Parathyroid adenoma (tissue), 2 donors: ENCODE measurements around the gene WDR33.
"Not testable (repeated sequence)": the region's sequence is repeated elsewhere in the genome, so short reads cannot be mapped to it uniquely, and the experiment has no call there.

Source experiments
- H2AFZ ChIP-seq: fragments of 300-600 bp; sonication (generic); one replicate; pipeline ENCODE4 v1.7.0; 2017; ENCODE audit warnings: antibody characterized with exemption, mild to moderate bottlenecking
- H3K27ac ChIP-seq: fragments of 300-600 bp; sonication (generic); one replicate; pipeline ENCODE4 v1.7.0; 2017
- H3K27me3 ChIP-seq: fragments of 300-600 bp; sonication (generic); one replicate; pipeline ENCODE4 v1.7.0; 2017; ENCODE audit warnings: low read length; ENCODE audit not compliant: control insufficient read depth, insufficient read depth
- H3K36me3 ChIP-seq: fragments of 300-600 bp; sonication (generic); one replicate; pipeline ENCODE4 v1.7.0; 2017; ENCODE audit warnings: low read length; ENCODE audit not compliant: control insufficient read depth, insufficient read depth
- H3K4me1 ChIP-seq: fragments of 300-600 bp; sonication (generic); one replicate; pipeline ENCODE4 v1.7.0; 2017; ENCODE audit warnings: control low read depth
- H3K4me2 ChIP-seq: fragments of 300-600 bp; sonication (generic); one replicate; pipeline ENCODE4 v1.7.0; 2017; ENCODE audit warnings: low read length
- H3K4me3 ChIP-seq: fragments of 300-600 bp; sonication (generic); one replicate; pipeline ENCODE4 v1.7.0; 2017; ENCODE audit warnings: low read depth, low read length
- H3K79me2 ChIP-seq: fragments of 300-600 bp; sonication (generic); one replicate; pipeline ENCODE4 v1.7.0; 2017; ENCODE audit warnings: control low read depth
- H3K9ac ChIP-seq: fragments of 300-600 bp; sonication (generic); one replicate; pipeline ENCODE4 v1.7.0; 2017; ENCODE audit warnings: mild to moderate bottlenecking
- H3K9me3 ChIP-seq: fragments of 300-600 bp; sonication (generic); one replicate; pipeline ENCODE4 v1.7.0; 2017; ENCODE audit warnings: low read length; ENCODE audit not compliant: control insufficient read depth
- CTCF ChIP-seq: fragments of 300-600 bp; sonication (generic); IDR thresholded peaks from one replicate; pipeline ENCODE4 v1.7.0; 2017; ENCODE audit warnings: antibody characterized with exemption, mild to moderate bottlenecking
- donor health status: primary hyperparathyroidism.

Gene WDR33

GRCh38 chr2:127811397-127812321 is 688 bp upstream of the WDR33 start:
- Histone ChIP-seq H3K4me2 (peak overlapping the region; percentile 99), H3K27me3 (no peaks in the 10 kb centered on the region), H3K9ac (no peak overlapping the region), H3K4me1 (peaks cover 5% of the 10 kb centered on the region), H3K4me3 (peak overlapping the region; percentile 95), H3K36me3 (no peaks in the 10 kb centered on the region), H3K9me3 (no peaks in the 10 kb centered on the region), H3K27ac (peak overlapping the region; percentile 90), H3K79me2 (peaks cover 20% of the 10 kb centered on the region), H2AFZ (peak overlapping the region; percentile 79)
- TF ChIP-seq CTCF, result no peak

- Histone ChIP-seq H3K4me1 (peaks cover 5% of the 10 kb centered on the region), H3K4me3 (peak overlapping the region; percentile 95)
These were observed 784 bp downstream of the WDR33 start for GRCh38 chr2:127810156-127810618.

GRCh38 chr2:127807678-127808353 is 3.2 kb downstream of the WDR33 start:
- H3K9me3 ChIP-seq, result no peaks in the 10 kb centered on the region
- H3K9ac ChIP-seq, result no peak overlapping the region
- peaks cover 47% of the 10 kb centered on the region for H3K79me2 ChIP-seq
- no peak overlapping the region for H3K27ac ChIP-seq
- no peak overlapping the region for H2AFZ ChIP-seq
- no peak for TF ChIP-seq CTCF
- H3K27me3 ChIP-seq, result no peaks in the 10 kb centered on the region
- H3K4me2 ChIP-seq, result peak overlapping the region; percentile 17
- H3K36me3 ChIP-seq, result no peaks in the 10 kb centered on the region
- no peak overlapping the region for H3K4me3 ChIP-seq
- H3K4me1 ChIP-seq, result peaks cover 5% of the 10 kb centered on the region

More at GRCh38 chr2:127810156-127810618, 784 bp downstream of the WDR33 start:
- H3K79me2 ChIP-seq, result peaks cover 32% of the 10 kb centered on the region
- peak overlapping the region; percentile 90 for H3K27ac ChIP-seq
- no peaks in the 10 kb centered on the region for H3K27me3 ChIP-seq
- no peaks in the 10 kb centered on the region for H3K9me3 ChIP-seq
- TF ChIP-seq CTCF, result no peak
- peak overlapping the region; percentile 99 for H3K4me2 ChIP-seq
- H2AFZ ChIP-seq, result peak overlapping the region; percentile 79
- H3K9ac ChIP-seq, result peak overlapping the region; percentile 94
- H3K36me3 ChIP-seq, result no peaks in the 10 kb centered on the region

- H3K79me2 ChIP-seq, result peaks cover 56% of the 10 kb centered on the region
- H3K4me2 ChIP-seq, H3K9me3 ChIP-seq, H3K4me1 ChIP-seq, H3K9ac ChIP-seq, H3K27me3 ChIP-seq, H3K36me3 ChIP-seq, H3K27ac ChIP-seq, H3K4me3 ChIP-seq, H2AFZ ChIP-seq: not testable (repeated sequence)
These were observed 4.1 kb downstream of the WDR33 start for GRCh38 chr2:127806860-127807259.

- no peaks in the 10 kb centered on the region for H3K9me3 ChIP-seq
- peaks cover 5% of the 10 kb centered on the region for H3K4me1 ChIP-seq
- H2AFZ ChIP-seq, result no peak overlapping the region
- no peak overlapping the region for H3K27ac ChIP-seq
- H3K79me2 ChIP-seq, result peaks cover 68% of the 10 kb centered on the region
- H3K4me3 ChIP-seq, result no peak overlapping the region
- no peaks in the 10 kb centered on the region for H3K36me3 ChIP-seq
- no peaks in the 10 kb centered on the region for H3K27me3 ChIP-seq
- no peak overlapping the region for H3K9ac ChIP-seq
- no peak overlapping the region for H3K4me2 ChIP-seq
- no peak for TF ChIP-seq CTCF
These were observed 5.5 kb downstream of the WDR33 start for GRCh38 chr2:127805491-127805890.
